Retinal pigment epithelial cell (primary cell): Measurements from ENCODE around the gene FNDC3B.

Experiments
- DNase-seq: peaks from one replicate; pipeline ENCODE4 v3.0.0-alpha.2; 2010; ENCODE audit warnings: low read depth
- H3K4me3 ChIP-seq: 2 replicates; pipeline ENCODE4 v1.5.1; 2011; ENCODE audit warnings: mild to moderate bottlenecking, low read length, control low read depth, moderate library complexity
- CTCF ChIP-seq: conservative IDR thresholded peaks from 2 replicates; pipeline ENCODE4 v1.5.1; 2011; ENCODE audit warnings: low read depth, low read length, control low read depth, inconsistent platforms

Gene FNDC3B

GRCh38 chr3:172228036-172228415, 188.6 kb downstream of the FNDC3B start:
- H3K4me3 ChIP-seq, result no peak overlapping the region
- no peak for DNase-seq
- no peak for TF ChIP-seq CTCF

GRCh38 chr3:172229462-172229861, 190.1 kb downstream of the FNDC3B start:
- TF ChIP-seq CTCF, result no peak
- no peak for DNase-seq
- H3K4me3 ChIP-seq, result no peak overlapping the region

- TF ChIP-seq CTCF, result no peak
- DNase-seq, result no peak
- H3K4me3 ChIP-seq, result no peak overlapping the region
Observed at GRCh38 chr3:172231318-172231901, 192.0 kb downstream of the FNDC3B start.

GRCh38 chr3:172232579-172233212, 193.3 kb downstream of the FNDC3B start:
- no peak for TF ChIP-seq CTCF
- H3K4me3 ChIP-seq, result no peak overlapping the region
- no peak for DNase-seq

- TF ChIP-seq CTCF, result no peak
- no peak overlapping the region for H3K4me3 ChIP-seq
- no peak for DNase-seq
Observed at GRCh38 chr3:172233474-172234277, 194.3 kb downstream of the FNDC3B start.

GRCh38 chr3:172235698-172236097, 196.3 kb downstream of the FNDC3B start:
- DNase-seq, result no peak

More at GRCh38 chr3:172235698-172236097, 196.3 kb downstream of the FNDC3B start:
- TF ChIP-seq CTCF, result no peak
- H3K4me3 ChIP-seq, result no peak overlapping the region
